Transverse colon (tissue), 4 donors: Measurements from ENCODE around the gene CHPT1. TPM values are rescaled to one million over a fixed set of nuclear protein-coding genes. Genes with fewer than 3 reads are reported as not detected.

ENCODE experiments used
- DNase-seq: peaks from one replicate; pipeline ENCODE4 v3.0.0-alpha.2; 2019
- H3K27ac ChIP-seq, 4 donors: fragments of 200-600 bp; sonication (generic); 2 replicates each; pipeline ENCODE4 v1.5.1; 2016 to 2018; ENCODE audit warnings: inconsistent platforms in 4 of 4
- H3K27me3 ChIP-seq: fragments of 200-600 bp; sonication (generic); 2 replicates; pipeline ENCODE4 v1.5.1; 2017; ENCODE audit warnings: inconsistent platforms
- H3K36me3 ChIP-seq, 4 donors: fragments of 200-600 bp; sonication (generic); 2 replicates each; pipeline ENCODE4 v1.5.1; 2017 to 2019; ENCODE audit warnings: inconsistent platforms in 4 of 4
- H3K4me1 ChIP-seq, 4 donors: fragments of 200-600 bp; sonication (generic); 2 replicates each; pipeline ENCODE4 v1.5.1; 2017 to 2020; ENCODE audit warnings: inconsistent platforms in 4 of 4
- H3K4me3 ChIP-seq, 4 donors: fragments of 200-600 bp; sonication (generic); 1 replicate in 1 of 4; 2 replicates in 3 of 4; pipeline versions ENCODE4 v1.5.1 to v1.6.1; 2017 to 2019; ENCODE audit warnings: inconsistent platforms in 4 of 4
- H3K9me3 ChIP-seq, 2 donors: fragments of 200-600 bp; sonication (generic); 2 replicates each; pipeline ENCODE4 v1.5.1; 2017 to 2019; ENCODE audit warnings: inconsistent platforms in 2 of 2
- CTCF ChIP-seq, 5 experiments: fragments of 200-600 bp in 3 of 5; fragments of 450-650 bp in 2 of 5; sonication (generic) in 3 of 5; IDR thresholded peaks; 1 replicate in 2 of 5; 2 replicates in 3 of 5; pipeline ENCODE4 v1.5.1; 2016 to 2017; ENCODE audit warnings: antibody characterized with exemption in 5 of 5, inconsistent platforms in 3 of 5, mild to moderate bottlenecking in 2 of 5, moderate library complexity in 1 of 5
- EP300 ChIP-seq: sonication (generic); formaldehyde crosslinking; IDR thresholded peaks from one replicate; pipeline ENCODE4 v1.6.1; 2017; ENCODE audit warnings: antibody characterized with exemption, low read depth
- POLR2A ChIP-seq: fragments of 450-650 bp; IDR thresholded peaks from one replicate; pipeline ENCODE4 v1.6.1; 2016; ENCODE audit warnings: antibody characterized with exemption, mild to moderate bottlenecking, moderate library complexity
- POLR2AphosphoS5 ChIP-seq, 3 donors: sonication (generic); formaldehyde crosslinking; IDR thresholded peaks; one replicate each; pipeline ENCODE4 v1.6.1; 2016; ENCODE audit warnings: antibody characterized with exemption in 3 of 3
- WGBS, 2 donors: methylation state at CpG; one replicate each; pipeline ENCODE4 v1.1.5; 2018; ENCODE audit warnings: low coverage in 1 of 2; 5-methylcytosine and 5-hydroxymethylcytosine counted together
- in situ Hi-C, 4 donors: fragments of 200-750 bp; cut with MboI; loops; one replicate each; pipeline versions ENCODE4 v1.15.0 to v1.15.1; 2017; ENCODE audit warnings: low sequenced_read_pairs in 3 of 4, low pct_ligation_motif_present in 1 of 4, low pct_unique_long_range_greater_than_20kb in 1 of 4
- intact Hi-C: fragments of 100-400 bp; cut with DNase I; formaldehyde crosslinking; loops from one replicate; pipeline ENCODE4 v1.15.1; 2023; ENCODE audit warnings: low total_unique reads
- total RNA-seq, 4 donors: library from RNA; depleted of rRNA; stranded (reverse); fragments of >200 nt; gene quantifications; one replicate each; pipeline ENCODE4 v1.1.0, GENCODE V29; 2016

CHPT1 gene
- total RNA-seq, 4 donors from 2014 or later = 114 to 215 (median 138) TPM

- no peak for TF ChIP-seq POLR2AphosphoS5 (IDR thresholded peaks at IDR 0.05)
- no peak for TF ChIP-seq CTCF (IDR thresholded peaks at IDR 0.05)
- TF ChIP-seq EP300 = no peak
- no peak for TF ChIP-seq POLR2A
- no peak for DNase-seq
- intact Hi-C loops = no loop called here
- H3K27ac ChIP-seq = peak overlapping the region in 2 of 4 donors; percentile 13 to 34
- H3K4me3 ChIP-seq = no peak overlapping the region
- no peaks in the 10 kb centered on the region for H3K9me3 ChIP-seq
- in situ Hi-C loops = no loop called here
- no peaks in the 10 kb centered on the region for H3K36me3 ChIP-seq
- peaks cover 0 to 52% (median 23%) of the 10 kb centered on the region in 4 donors for H3K4me1 ChIP-seq
- H3K27me3 ChIP-seq = no peaks in the 10 kb centered on the region
Measured at GRCh38 chr12:101707131-101707782, 9.8 kb downstream of the CHPT1 start.

- 63 to 83% methylated on average over 3 to 4 of the region's 4 CpGs for WGBS, 2 donors
- no peak for TF ChIP-seq POLR2AphosphoS5 (IDR thresholded peaks at IDR 0.05)
- H3K36me3 ChIP-seq = no peaks in the 10 kb centered on the region
- intact Hi-C loops = no loop called here
- in situ Hi-C loops = no loop called here
- DNase-seq = no peak
- no peak overlapping the region for H3K4me3 ChIP-seq
- no peaks in the 10 kb centered on the region for H3K9me3 ChIP-seq
- peaks cover 6 to 66% (median 47%) of the 10 kb centered on the region in 4 donors for H3K4me1 ChIP-seq
- peak overlapping the region in 1 of 4 donors; percentile 44 for H3K27ac ChIP-seq
- H3K27me3 ChIP-seq = no peaks in the 10 kb centered on the region
Measured at GRCh38 chr12:101710288-101710687, 12.8 kb downstream of the CHPT1 start.

- Histone ChIP-seq H3K9me3 (no peaks in the 10 kb centered on the region), H3K36me3 (no peaks in the 10 kb centered on the region), H3K27ac (peak overlapping the region; percentile 68 to 75 (median 71)), H3K27me3 (no peaks in the 10 kb centered on the region), H3K4me1 (peaks cover 6 to 49% (median 33%) of the 10 kb centered on the region in 4 donors), H3K4me3 (peak overlapping the region in 1 of 4 donors; percentile 19)
- peak; percentile 56 for DNase-seq
- peak in 2 of 3 donors; percentile 27 to 36 for TF ChIP-seq POLR2AphosphoS5 (IDR thresholded peaks at IDR 0.05)
- TF ChIP-seq CTCF (IDR thresholded peaks at IDR 0.05) = no peak
- in situ Hi-C loops = no loop called here
- WGBS, 2 donors = 27 to 41% methylated on average over 4 to 5 of the region's 5 CpGs
- intact Hi-C loops = no loop called here
Measured at GRCh38 chr12:101713059-101713682, 15.7 kb downstream of the CHPT1 start.

GRCh38 chr12:101713930-101714329 lies 16.5 kb downstream of the CHPT1 start:
- intact Hi-C loops = no loop called here
- peaks cover 6 to 49% (median 31%) of the 10 kb centered on the region in 4 donors for H3K4me1 ChIP-seq

More at GRCh38 chr12:101713930-101714329, 16.5 kb downstream of the CHPT1 start:
- WGBS, 2 donors = 58 to 81% methylated on average over 2 of the region's 2 CpGs
- Histone ChIP-seq H3K36me3 (no peaks in the 10 kb centered on the region), H3K9me3 (no peaks in the 10 kb centered on the region), H3K27ac (peak overlapping the region; percentile 68 to 75 (median 71)), H3K27me3 (no peaks in the 10 kb centered on the region), H3K4me3 (no peak overlapping the region)
- no peak for DNase-seq
- in situ Hi-C loops = no loop called here
- TF ChIP-seq CTCF (IDR thresholded peaks at IDR 0.05) (no peak), POLR2A (no peak), EP300 (no peak), POLR2AphosphoS5 (IDR thresholded peaks at IDR 0.05) (no peak)
